DND-41 (cell line): ENCODE results near the gene REC114.
"Not testable (repeated sequence)": the region's sequence is repeated elsewhere in the genome, so short reads cannot be mapped to it uniquely, and the experiment has no call there.

Experiments
- ATAC-seq: fragments of 200-7000 bp; cut with Tn5 transposase; 3 replicates; pipeline ENCODE4 v1.9.1; 2021; ENCODE audit warnings: low read depth; ENCODE audit not compliant: insufficient read depth
- DNase-seq: peaks from one replicate; pipeline ENCODE4 v3.0.0-alpha.2; 2020
- H2AFZ ChIP-seq: 2 replicates; pipeline ENCODE4 v1.6.0; 2012; ENCODE audit warnings: low read depth, low read length
- H3K27ac ChIP-seq: 2 replicates; pipeline ENCODE4 v1.5.1; 2012; ENCODE audit warnings: low read length, inconsistent platforms
- H3K27me3 ChIP-seq: fragments of 200-600 bp; sonication (generic); 2 replicates; pipeline ENCODE4 v1.6.0; 2012; ENCODE audit warnings: low read length, mild to moderate bottlenecking, inconsistent platforms; ENCODE audit not compliant: insufficient read depth, poor library complexity
- H3K36me3 ChIP-seq: 2 replicates; pipeline ENCODE4 v1.5.1; 2012; ENCODE audit warnings: low read length, inconsistent platforms; ENCODE audit not compliant: insufficient read depth
- H3K4me1 ChIP-seq: 2 replicates; pipeline ENCODE4 v1.5.1; 2012; ENCODE audit warnings: mild to moderate bottlenecking, low read length; ENCODE audit not compliant: insufficient read depth
- H3K4me2 ChIP-seq: 2 replicates; pipeline ENCODE4 v1.6.0; 2012; ENCODE audit warnings: mild to moderate bottlenecking, moderate library complexity, low read length, inconsistent platforms; ENCODE audit not compliant: insufficient read depth
- H3K4me3 ChIP-seq, 2 experiments: fragments of 200-600 bp in 1 of 2; shearing (Covaris generic) in 1 of 2; 2 replicates each; pipeline ENCODE4 v1.5.1; 2012 to 2016; ENCODE audit warnings: inconsistent platforms in 2 of 2, low read length in 2 of 2, mild to moderate bottlenecking in 2 of 2, low read depth in 1 of 2, moderate library complexity in 1 of 2
- H3K79me2 ChIP-seq: 2 replicates; pipeline ENCODE4 v1.6.0; 2012; ENCODE audit warnings: low read length, inconsistent platforms; ENCODE audit not compliant: insufficient read depth
- H3K9ac ChIP-seq: 2 replicates; pipeline ENCODE4 v1.6.0; 2012; ENCODE audit warnings: low read depth, mild to moderate bottlenecking, inconsistent platforms, low read length, moderate library complexity
- H3K9me3 ChIP-seq: 2 replicates; pipeline ENCODE4 v1.5.1; 2012; ENCODE audit warnings: low read length, moderate library complexity, mild to moderate bottlenecking, inconsistent platforms; ENCODE audit not compliant: insufficient read depth, severe bottlenecking
- H4K20me1 ChIP-seq: 2 replicates; pipeline ENCODE4 v1.6.0; 2012; ENCODE audit warnings: low read length; ENCODE audit not compliant: insufficient read depth
- EZH2 ChIP-seq: IDR thresholded peaks from 3 replicates; pipeline ENCODE4 v1.6.1; 2012; ENCODE audit warnings: borderline replicate concordance, low read depth, mild to moderate bottlenecking, moderate library complexity, low read length, inconsistent platforms; ENCODE audit not compliant: severe bottlenecking
- TF ChIP-seq, protein P1 (sequence below): IDR thresholded peaks from 2 replicates; pipeline ENCODE4 v1.5.1; 2012; ENCODE audit warnings: borderline replicate concordance, low read length, moderate library complexity, mild to moderate bottlenecking; ENCODE audit not compliant: poor library complexity, severe bottlenecking; ENCODE audit errors: extremely low read depth

REC114 gene

DNA sequence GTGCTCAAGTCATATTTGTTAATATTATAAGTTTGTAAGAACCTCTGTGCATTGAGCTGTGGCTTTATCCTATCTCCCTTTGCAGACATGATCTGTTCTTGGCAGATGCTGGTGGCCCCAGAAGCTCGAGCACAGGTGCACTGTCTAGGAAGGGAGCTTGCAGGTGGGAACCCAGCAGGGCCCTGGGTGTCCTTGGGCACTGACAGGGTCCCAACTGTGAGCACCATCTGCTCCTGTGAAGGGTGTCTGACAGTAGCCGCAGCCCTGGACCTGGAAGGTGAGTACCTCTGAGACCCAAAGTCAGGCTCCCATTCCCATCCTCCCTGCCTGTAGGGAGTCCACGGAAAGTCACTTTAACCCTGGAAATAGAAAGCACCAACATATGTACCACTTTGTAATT lies 2.4 kb upstream of the REC114 start:
- no peaks in the 10 kb centered on the region for H4K20me1 ChIP-seq
- no peaks in the 10 kb centered on the region for H3K79me2 ChIP-seq
- no peak for ATAC-seq
- no peak overlapping the region for H3K4me3 ChIP-seq
- H3K9ac ChIP-seq, result no peak overlapping the region
- no peak for DNase-seq
- TF ChIP-seq, protein P1, sequence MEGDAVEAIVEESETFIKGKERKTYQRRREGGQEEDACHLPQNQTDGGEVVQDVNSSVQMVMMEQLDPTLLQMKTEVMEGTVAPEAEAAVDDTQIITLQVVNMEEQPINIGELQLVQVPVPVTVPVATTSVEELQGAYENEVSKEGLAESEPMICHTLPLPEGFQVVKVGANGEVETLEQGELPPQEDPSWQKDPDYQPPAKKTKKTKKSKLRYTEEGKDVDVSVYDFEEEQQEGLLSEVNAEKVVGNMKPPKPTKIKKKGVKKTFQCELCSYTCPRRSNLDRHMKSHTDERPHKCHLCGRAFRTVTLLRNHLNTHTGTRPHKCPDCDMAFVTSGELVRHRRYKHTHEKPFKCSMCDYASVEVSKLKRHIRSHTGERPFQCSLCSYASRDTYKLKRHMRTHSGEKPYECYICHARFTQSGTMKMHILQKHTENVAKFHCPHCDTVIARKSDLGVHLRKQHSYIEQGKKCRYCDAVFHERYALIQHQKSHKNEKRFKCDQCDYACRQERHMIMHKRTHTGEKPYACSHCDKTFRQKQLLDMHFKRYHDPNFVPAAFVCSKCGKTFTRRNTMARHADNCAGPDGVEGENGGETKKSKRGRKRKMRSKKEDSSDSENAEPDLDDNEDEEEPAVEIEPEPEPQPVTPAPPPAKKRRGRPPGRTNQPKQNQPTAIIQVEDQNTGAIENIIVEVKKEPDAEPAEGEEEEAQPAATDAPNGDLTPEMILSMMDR, result no peak
- no peak for TF ChIP-seq EZH2
- H2AFZ ChIP-seq, result no peak overlapping the region
- H3K27me3 ChIP-seq, result peaks cover 12% of the 10 kb centered on the region
- H3K27ac ChIP-seq, result no peak overlapping the region
- no peak overlapping the region for H3K4me2 ChIP-seq
- no peaks in the 10 kb centered on the region for H3K9me3 ChIP-seq
- H3K4me1 ChIP-seq, result no peaks in the 10 kb centered on the region
- no peaks in the 10 kb centered on the region for H3K36me3 ChIP-seq

DNA sequence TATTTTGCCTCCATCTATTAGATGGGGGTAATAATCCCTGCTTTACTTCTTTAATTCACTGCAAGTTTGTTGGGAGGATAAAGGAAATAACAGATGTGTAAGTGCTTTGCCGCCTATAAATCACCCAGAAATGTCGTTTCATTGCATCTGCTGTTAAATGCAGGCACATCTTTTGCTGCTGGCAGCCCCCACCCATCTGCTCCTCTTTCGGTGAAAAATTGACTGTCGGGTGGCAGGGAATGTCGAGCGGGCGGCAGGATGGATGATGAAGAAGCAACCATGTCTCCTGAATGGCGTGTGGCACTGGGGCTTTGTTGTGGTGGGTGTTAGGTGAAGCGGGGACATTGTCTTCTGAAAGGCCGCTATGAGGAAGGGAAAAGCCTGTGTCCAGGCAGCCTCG lies 543 bp upstream of the REC114 start:
- Histone ChIP-seq H3K9ac (no peak overlapping the region), H3K27ac (no peak overlapping the region), H2AFZ (no peak overlapping the region), H3K36me3 (no peaks in the 10 kb centered on the region), H4K20me1 (no peaks in the 10 kb centered on the region), H3K4me3 (no peak overlapping the region), H3K27me3 (peaks cover 11% of the 10 kb centered on the region), H3K4me2 (no peak overlapping the region), H3K4me1 (no peaks in the 10 kb centered on the region), H3K9me3 (no peaks in the 10 kb centered on the region), H3K79me2 (no peaks in the 10 kb centered on the region)
- TF ChIP-seq, protein P1, result no peak
- TF ChIP-seq EZH2, result no peak
- ATAC-seq, result no peak
- DNase-seq, result no peak

DNA sequence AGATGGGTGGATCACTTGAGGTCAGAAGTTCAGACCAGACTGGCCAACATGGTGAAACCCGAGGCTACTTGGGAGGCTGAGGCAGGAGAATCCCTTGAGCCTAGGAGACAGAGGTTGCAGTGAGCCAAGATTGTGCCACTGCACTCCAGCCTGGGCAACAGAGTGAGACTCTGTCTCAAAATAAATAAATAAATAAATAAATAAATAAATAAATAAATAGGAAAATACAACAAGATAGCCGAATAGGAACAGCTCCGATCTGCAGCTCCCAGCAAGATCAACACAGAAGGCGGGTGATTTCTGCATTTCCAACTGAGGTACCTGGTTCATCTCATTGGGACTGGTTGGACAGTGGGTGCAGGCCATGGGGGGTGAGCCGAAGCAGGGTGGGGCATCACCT lies 4.5 kb downstream of the REC114 start:
- H4K20me1 ChIP-seq, H3K4me1 ChIP-seq, H3K9ac ChIP-seq, H2AFZ ChIP-seq, DNase-seq, H3K9me3 ChIP-seq, H3K27me3 ChIP-seq, H3K4me2 ChIP-seq, H3K27ac ChIP-seq, H3K79me2 ChIP-seq, ATAC-seq, H3K4me3 ChIP-seq, H3K36me3 ChIP-seq: not testable (repeated sequence)

DNA sequence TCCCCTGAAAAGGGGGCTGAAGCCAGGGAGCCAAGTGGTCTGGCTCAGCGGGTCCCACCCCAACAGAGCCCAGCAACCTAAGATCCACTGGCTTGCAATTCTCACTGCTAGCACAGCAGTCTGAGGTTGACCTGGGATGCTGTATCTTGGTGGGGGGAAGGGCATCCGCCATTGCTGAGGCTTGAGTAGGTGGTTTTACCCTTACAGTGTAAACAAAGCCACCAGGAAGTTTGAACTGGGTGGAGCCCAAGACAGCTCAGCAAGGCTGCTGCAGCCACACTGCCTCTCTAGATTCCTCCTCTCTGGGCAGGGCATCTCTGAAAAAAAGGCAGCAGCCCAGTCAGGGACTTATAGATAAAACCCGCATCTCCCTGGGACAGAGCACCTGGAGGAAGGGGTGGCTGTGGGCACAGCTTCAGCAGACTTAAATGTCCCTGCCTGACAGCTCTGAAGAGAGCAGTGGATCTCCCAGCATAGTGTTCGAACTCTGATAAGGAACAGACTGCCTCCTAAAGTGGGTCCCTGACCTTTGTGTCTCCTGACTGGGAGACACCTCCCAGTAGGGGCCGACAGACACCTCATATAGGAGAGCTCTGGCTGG lies 5.3 kb downstream of the REC114 start:
- ATAC-seq, H2AFZ ChIP-seq, H3K4me2 ChIP-seq, H3K27me3 ChIP-seq, DNase-seq, H3K4me3 ChIP-seq, H3K4me1 ChIP-seq, H4K20me1 ChIP-seq, H3K9me3 ChIP-seq, H3K36me3 ChIP-seq, H3K79me2 ChIP-seq, H3K27ac ChIP-seq, H3K9ac ChIP-seq: not testable (repeated sequence)

DNA sequence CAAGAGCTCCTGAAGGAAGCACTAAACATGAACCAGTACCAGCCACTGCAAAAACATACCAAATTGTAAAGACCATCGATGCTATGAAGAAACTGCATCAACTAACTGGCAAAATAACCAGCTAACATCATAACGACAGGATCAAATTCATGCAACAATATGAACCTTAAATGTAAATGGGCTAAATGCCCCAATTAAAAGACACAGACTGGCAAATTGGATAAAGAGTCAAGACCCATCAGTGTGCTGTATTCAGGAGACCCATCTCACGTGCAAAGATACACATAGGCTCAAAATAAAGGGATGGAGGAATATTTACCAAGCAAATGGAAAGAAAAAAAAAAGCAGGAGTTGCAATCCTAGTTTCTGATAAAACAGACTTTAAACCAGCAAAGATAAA lies 7.0 kb downstream of the REC114 start:
- not testable (repeated sequence) for H2AFZ ChIP-seq, H3K27me3 ChIP-seq, H3K79me2 ChIP-seq, H3K4me1 ChIP-seq, H3K9ac ChIP-seq, ATAC-seq, H3K4me2 ChIP-seq, H3K4me3 ChIP-seq, DNase-seq, H3K36me3 ChIP-seq, H4K20me1 ChIP-seq, H3K27ac ChIP-seq, H3K9me3 ChIP-seq
